HepG2 (cell line): ENCODE results near the gene NR3C2. TPM values are rescaled to one million over a fixed set of nuclear protein-coding genes. Genes with fewer than 3 reads are reported as not detected.

Experiments
- ATAC-seq: fragments of 200-7000 bp; cut with Tn5 transposase; 3 replicates; pipeline ENCODE4 v1.9.1; 2020; ENCODE audit warnings: mild to moderate bottlenecking, moderate library complexity
- BruUV-seq: library from RNA; stranded (reverse); fragments of 400-500 nt; replicated peaks from 2 replicates; lab custom pipeline; 2021; lab: Mats Ljungman, UMichigan
- CTCF ChIA-PET: fragments of 300-600 bp; formaldehyde crosslinking; extraction: SDS; loops from one replicate; lab custom pipeline; 2021; ENCODE audit warnings: low total read pairs, inconsistent platforms, low intra/inter-chr PET ratio; lab: Yijun Ruan, JAX
- POLR2A ChIA-PET: fragments of 350-600 bp; sonication (Branson Sonifier 250); formaldehyde crosslinking; loops from one replicate; lab custom pipeline; 2020; ENCODE audit warnings: antibody characterized with exemption, inconsistent platforms; lab: Yijun Ruan, JAX
- DNase-seq: peaks from one replicate; pipeline ENCODE4 v3.0.0-alpha.2; 2015; ENCODE audit warnings: low spot score
- FAIRE-seq: peaks from 3 replicates; lab custom pipeline; 2011; peaks lifted over from hg19 to GRCh38; lab: Jason Lieb, UNC
- H2AFZ ChIP-seq: one replicate; pipeline ENCODE4 v1.6.1; 2011; ENCODE audit warnings: low read length, inconsistent platforms
- H3K27ac ChIP-seq: fragments of 300-600 bp; 3 replicates; pipeline ENCODE4 v1.8.0; 2011; ENCODE audit warnings: mixed run types, mild to moderate bottlenecking, mixed read lengths, low read length, inconsistent platforms; ENCODE audit not compliant: insufficient read depth; ENCODE audit errors: extremely low read length
- H3K27me3 ChIP-seq, 2 experiments: fragments of 200-600 bp in 1 of 2; 2 replicates in 1 of 2; 3 replicates in 1 of 2; pipeline versions ENCODE4 v1.6.0 to v1.8.0; 2011; ENCODE audit warnings: low read length in 2 of 2, mild to moderate bottlenecking in 2 of 2, moderate library complexity in 2 of 2, inconsistent platforms in 1 of 2; ENCODE audit not compliant: insufficient read depth in 2 of 2, control insufficient read depth in 1 of 2
- H3K36me3 ChIP-seq, 2 experiments: fragments of 200-600 bp in 1 of 2; replicated peaks in 1 of 2; 2 replicates in 1 of 2; 3 replicates in 1 of 2; pipeline versions ENCODE4 v1.5.1 to v1.8.0; 2011; ENCODE audit warnings: low read length in 2 of 2, inconsistent platforms in 1 of 2; ENCODE audit not compliant: insufficient read depth in 2 of 2, control insufficient read depth in 1 of 2
- H3K4me1 ChIP-seq: 2 replicates; pipeline ENCODE4 v1.5.1; 2012; ENCODE audit warnings: low read length, inconsistent platforms; ENCODE audit not compliant: insufficient read depth
- H3K4me2 ChIP-seq: 2 replicates; pipeline ENCODE4 v1.6.0; 2011; ENCODE audit warnings: low read depth, low read length, inconsistent platforms
- H3K4me3 ChIP-seq, 3 experiments: fragments of 200-600 bp in 1 of 3; sonication (generic), shearing (Covaris generic) in 1 of 3; replicated peaks in 1 of 3; 2 replicates each; pipeline ENCODE4 v1.5.1; 2011 to 2016; ENCODE audit warnings: low read length in 3 of 3, inconsistent platforms in 2 of 3, low read depth in 2 of 3, mild to moderate bottlenecking in 2 of 3, control low read depth in 1 of 3, mixed read lengths in 1 of 3; ENCODE audit not compliant: insufficient read depth in 1 of 3
- H3K79me2 ChIP-seq: one replicate; pipeline ENCODE4 v1.6.1; 2011; ENCODE audit warnings: low read length, inconsistent platforms; ENCODE audit not compliant: insufficient read depth
- H3K9ac ChIP-seq: 2 replicates; pipeline ENCODE4 v1.6.0; 2011; ENCODE audit warnings: mild to moderate bottlenecking, low read depth, low read length, inconsistent platforms; ENCODE audit not compliant: insufficient read depth
- H3K9me3 ChIP-seq: 2 replicates; pipeline ENCODE4 v1.5.1; 2012; ENCODE audit warnings: mild to moderate bottlenecking, low read length
- H4K20me1 ChIP-seq: 2 replicates; pipeline ENCODE4 v1.6.0; 2011; ENCODE audit warnings: inconsistent platforms, mild to moderate bottlenecking, low read length, moderate library complexity; ENCODE audit not compliant: insufficient read depth
- AGO2 ChIP-seq: fragments of 200-400 bp; formaldehyde crosslinking; optimal IDR thresholded peaks from 2 replicates; pipeline ENCODE3; 2017; ENCODE audit warnings: mild to moderate bottlenecking, low read depth, low read length, moderate library complexity
- CBX5 ChIP-seq: sonication (generic); formaldehyde crosslinking; IDR thresholded peaks from 2 replicates; pipeline ENCODE4 v1.4.0; 2020; ENCODE audit warnings: missing genetic modification reagents, borderline replicate concordance
- CENPT ChIP-seq: sonication (generic); formaldehyde crosslinking; IDR thresholded peaks from 2 replicates; pipeline ENCODE4 v1.8.0; 2022; ENCODE audit warnings: low read depth, mild to moderate bottlenecking, moderate library complexity, missing genetic modification reagents
- GFI1 ChIP-seq: sonication (generic); formaldehyde crosslinking; IDR thresholded peaks from 2 replicates; pipeline ENCODE4 v1.5.0; 2020; ENCODE audit warnings: missing genetic modification reagents, mild to moderate bottlenecking, borderline replicate concordance
- HMGA1 ChIP-seq: sonication (generic); formaldehyde crosslinking; conservative IDR thresholded peaks from 2 replicates; pipeline ENCODE4 v1.4.0; 2020; ENCODE audit warnings: missing genetic modification reagents
- KDM1A ChIP-seq: IDR thresholded peaks from 2 replicates; pipeline ENCODE4 v1.6.1; 2016; ENCODE audit warnings: missing compliant biosample characterization
- KDM6A ChIP-seq: IDR thresholded peaks from 2 replicates; pipeline ENCODE4 v1.6.1; 2016; ENCODE audit warnings: low read depth
- KMT2A ChIP-seq: sonication (generic); formaldehyde crosslinking; IDR thresholded peaks from 2 replicates; pipeline ENCODE4 v1.4.0; 2020; ENCODE audit warnings: missing genetic modification reagents
- MEF2D ChIP-seq: sonication (generic); formaldehyde crosslinking; IDR thresholded peaks from 2 replicates; pipeline ENCODE4 v1.5.1; 2020; ENCODE audit warnings: mild to moderate bottlenecking, missing genetic modification reagents
- PAF1 ChIP-seq: IDR thresholded peaks from 2 replicates; pipeline ENCODE4 v1.6.1; 2016; ENCODE audit warnings: missing genetic modification reagents, missing compliant biosample characterization
- PLRG1 ChIP-seq: fragments of 450-650 bp; conservative IDR thresholded peaks from 2 replicates; pipeline ENCODE4 v1.6.1; 2016
- POLR2AphosphoS5 ChIP-seq: IDR thresholded peaks from 2 replicates; pipeline ENCODE4 v1.6.1; 2012; ENCODE audit warnings: low read depth, low read length
- SPEN ChIP-seq: sonication (generic); formaldehyde crosslinking; IDR thresholded peaks from 2 replicates; pipeline ENCODE4 v1.5.1; 2020; ENCODE audit warnings: low read depth, mild to moderate bottlenecking, missing genetic modification reagents
- ZBTB7B ChIP-seq: sonication (generic); formaldehyde crosslinking; IDR thresholded peaks from 2 replicates; pipeline ENCODE4 v1.4.0; 2020; ENCODE audit warnings: missing genetic modification reagents
- ZNF510 ChIP-seq: sonication (generic); formaldehyde crosslinking; IDR thresholded peaks from 2 replicates; pipeline ENCODE4 v1.4.0; 2020; ENCODE audit warnings: low read depth, mild to moderate bottlenecking, missing genetic modification reagents
- ZNF549 ChIP-seq: sonication (generic); formaldehyde crosslinking; IDR thresholded peaks from 2 replicates; pipeline ENCODE4 v1.5.0; 2020; ENCODE audit warnings: missing genetic modification reagents
- ZNF775 ChIP-seq: sonication (generic); formaldehyde crosslinking; IDR thresholded peaks from 2 replicates; pipeline ENCODE4 v1.4.0; 2020; ENCODE audit warnings: missing genetic modification reagents, mild to moderate bottlenecking, moderate library complexity, borderline replicate concordance
- ZNF792 ChIP-seq: IDR thresholded peaks from 2 replicates; pipeline ENCODE4 v1.6.1; 2016
- WGBS: methylation state at CpG from one replicate; pipeline ENCODE4 v1.1.6; 2017; ENCODE audit warnings: low lambda C conversion rate; 5-methylcytosine and 5-hydroxymethylcytosine counted together
- in situ Hi-C: cut with HindIII; loops from 2 replicates; pipeline ENCODE4 v1.10.0; 2017; ENCODE audit warnings: low pct_unique_long_range_greater_than_20kb; ENCODE audit not compliant: extremely low pct_ligation_motif_present
- intact Hi-C: fragments of 100-400 bp; cut with micrococcal nuclease; formaldehyde crosslinking; loops from one replicate; pipeline ENCODE4 v1.10.0; 2022; ENCODE audit not compliant: unreplicated experiment
- polyA plus RNA-seq, 8 experiments: library from polyadenylated mRNA; depleted of rRNA in 3 of 8; stranded (reverse) in 7 of 8; unstranded in 1 of 8; fragments of >200 nt; fragmentation: Illumina TruSeq in 4 of 8; extraction: Trizol in 4 of 8; gene quantifications; 2 replicates each; pipeline versions ENCODE4 v1.2.1 to v1.2.3, GENCODE V29; 2011 to 2016; ENCODE audit warnings: low read depth in 4 of 8, missing spikeins in 1 of 8, mixed read lengths in 1 of 8; ENCODE audit not compliant: insufficient read depth in 1 of 8
- total RNA-seq, 5 experiments: library from RNA; depleted of rRNA; stranded (reverse); fragments of >200 nt; fragmentation: Illumina TruSeq; extraction: Trizol; gene quantifications; 2 replicates each; pipeline ENCODE4 v1.2.3, GENCODE V29; 2016; ENCODE audit warnings: low read depth in 1 of 5
- TF ChIP-seq, protein P1 (sequence below): sonication (generic); formaldehyde crosslinking; IDR thresholded peaks from 2 replicates; pipeline ENCODE4 v1.4.0; 2020; ENCODE audit warnings: missing genetic modification reagents
- TF ChIP-seq, protein P2 (sequence below): sonication (generic); formaldehyde crosslinking; IDR thresholded peaks from 2 replicates; pipeline ENCODE4 v1.8.0; 2022; ENCODE audit warnings: mild to moderate bottlenecking, missing genetic modification reagents, moderate library complexity
- TF ChIP-seq, protein P3 (sequence below): sonication (generic); formaldehyde crosslinking; IDR thresholded peaks from 2 replicates; pipeline ENCODE4 v1.5.0; 2020; ENCODE audit warnings: missing genetic modification reagents, mild to moderate bottlenecking, borderline replicate concordance
- TF ChIP-seq, protein P4 (sequence below): sonication (generic); formaldehyde crosslinking; IDR thresholded peaks from 2 replicates; pipeline ENCODE4 v1.4.0; 2020; ENCODE audit warnings: mild to moderate bottlenecking, low read depth, missing genetic modification reagents

NR3C2 gene
- total and polyA plus RNA-seq, 2 of the 13 experiments (the other 11 are each of a cell fraction or from before 2014, with no cell fraction given): 0.26 to 0.46 TPM

DNA sequence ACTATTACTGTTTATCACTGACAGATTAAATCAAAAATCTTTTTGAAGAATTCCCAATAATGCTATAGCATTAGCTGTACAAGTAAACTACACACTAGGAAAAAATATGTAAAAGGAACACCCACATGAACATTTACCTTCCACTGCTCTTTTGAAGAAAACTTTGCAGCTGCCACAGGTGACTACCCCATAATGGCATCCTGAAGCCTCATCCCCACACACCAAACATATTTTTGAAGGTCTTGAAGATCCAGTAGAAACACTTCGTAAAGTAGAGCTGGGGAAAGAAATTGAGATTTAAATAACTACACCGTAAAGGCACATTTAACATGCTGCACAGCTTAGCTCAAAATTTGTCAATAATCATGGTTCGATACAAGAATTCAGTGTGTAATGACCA, 182.4 kb downstream of the NR3C2 start:
- 30% methylated on average over 3 of the region's 3 CpGs for WGBS
- intact Hi-C loops: no loop called here
- FAIRE-seq: no peak

DNA sequence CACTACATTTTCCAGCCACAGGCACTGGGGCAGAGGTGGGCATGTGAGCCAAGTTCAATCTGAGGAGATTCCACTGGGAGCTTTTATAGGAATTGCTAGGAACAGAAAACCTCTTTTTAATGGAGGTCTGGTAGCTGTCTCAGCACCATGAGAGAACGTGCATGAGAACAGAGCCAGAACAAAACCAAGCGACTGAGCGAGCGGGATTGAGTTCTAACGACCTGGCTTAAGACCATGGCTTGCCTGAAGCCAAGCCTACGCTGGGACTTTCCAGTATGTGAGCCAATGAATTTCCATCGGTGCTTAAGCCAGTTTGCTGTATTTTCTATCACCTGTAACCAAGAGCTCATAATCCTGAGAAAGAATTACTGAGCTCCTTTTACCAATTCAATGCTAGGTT, 183.7 kb downstream of the NR3C2 start:
- no peaks in the 10 kb centered on the region for H3K9me3 ChIP-seq
- POLR2A ChIA-PET: no interaction called here
- no peak for TF ChIP-seq SPEN (CRISPR knock-in tag)
- no peak for TF ChIP-seq KDM6A (CRISPR knock-in tag)
- TF ChIP-seq, protein P1, sequence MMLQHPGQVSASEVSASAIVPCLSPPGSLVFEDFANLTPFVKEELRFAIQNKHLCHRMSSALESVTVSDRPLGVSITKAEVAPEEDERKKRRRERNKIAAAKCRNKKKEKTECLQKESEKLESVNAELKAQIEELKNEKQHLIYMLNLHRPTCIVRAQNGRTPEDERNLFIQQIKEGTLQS: no peak
- TF ChIP-seq, protein P2, sequence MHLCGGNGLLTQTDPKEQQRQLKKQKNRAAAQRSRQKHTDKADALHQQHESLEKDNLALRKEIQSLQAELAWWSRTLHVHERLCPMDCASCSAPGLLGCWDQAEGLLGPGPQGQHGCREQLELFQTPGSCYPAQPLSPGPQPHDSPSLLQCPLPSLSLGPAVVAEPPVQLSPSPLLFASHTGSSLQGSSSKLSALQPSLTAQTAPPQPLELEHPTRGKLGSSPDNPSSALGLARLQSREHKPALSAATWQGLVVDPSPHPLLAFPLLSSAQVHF (CRISPR knock-in tag): no peak
- TF ChIP-seq, protein P3, sequence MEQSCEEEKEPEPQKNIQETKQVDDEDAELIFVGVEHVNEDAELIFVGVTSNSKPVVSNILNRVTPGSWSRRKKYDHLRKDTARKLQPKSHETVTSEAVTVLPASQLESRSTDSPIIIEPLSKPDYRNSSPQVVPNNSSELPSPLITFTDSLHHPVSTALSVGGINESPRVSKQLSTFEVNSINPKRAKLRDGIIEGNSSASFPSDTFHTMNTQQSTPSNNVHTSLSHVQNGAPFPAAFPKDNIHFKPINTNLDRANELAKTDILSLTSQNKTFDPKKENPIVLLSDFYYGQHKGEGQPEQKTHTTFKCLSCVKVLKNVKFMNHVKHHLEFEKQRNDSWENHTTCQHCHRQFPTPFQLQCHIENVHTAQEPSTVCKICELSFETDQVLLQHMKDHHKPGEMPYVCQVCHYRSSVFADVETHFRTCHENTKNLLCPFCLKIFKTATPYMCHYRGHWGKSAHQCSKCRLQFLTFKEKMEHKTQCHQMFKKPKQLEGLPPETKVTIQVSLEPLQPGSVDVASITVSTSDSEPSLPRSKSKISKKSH (CRISPR knock-in tag): no peak
- TF ChIP-seq POLR2AphosphoS5: no peak
- TF ChIP-seq CBX5 (CRISPR knock-in tag): no peak
- no peak for TF ChIP-seq HMGA1 (CRISPR knock-in tag)
- TF ChIP-seq GFI1 (CRISPR knock-in tag): no peak
- TF ChIP-seq ZNF549 (CRISPR knock-in tag): no peak
- no peak for TF ChIP-seq ZNF510 (CRISPR knock-in tag)
- TF ChIP-seq PLRG1: no peak
- TF ChIP-seq KDM1A: no peak
- no peak for TF ChIP-seq ZNF792
- no peak for TF ChIP-seq AGO2
- no peak for TF ChIP-seq ZBTB7B (CRISPR knock-in tag)
- TF ChIP-seq, all 625 proteins: peak for 0
- no peak overlapping the region for H3K4me2 ChIP-seq
- BruUV-seq: no TSS peak
- no peak overlapping the region for H3K27ac ChIP-seq
- CTCF ChIA-PET: no interaction called here
- intact Hi-C loops (no loop called here), in situ Hi-C loops (no loop called here)
- H3K36me3 ChIP-seq: no peaks in the 10 kb centered on the region
- ATAC-seq: no peak
- DNase-seq: no peak
- H3K4me3 ChIP-seq: no peak overlapping the region
- 48% methylated on average over 7 of the region's 7 CpGs for WGBS
- H3K4me1 ChIP-seq: 0 out of 2 replicates have a peak, but pooled peaks cover 4% of the 10 kb centered on the region
- no peaks in the 10 kb centered on the region for H4K20me1 ChIP-seq
- H3K9ac ChIP-seq: no peak overlapping the region
- no peaks in the 10 kb centered on the region for H3K79me2 ChIP-seq
- H3K27me3 ChIP-seq: no peaks in the 10 kb centered on the region
- no peak for FAIRE-seq
- no peak overlapping the region for H2AFZ ChIP-seq

More for the DNA sequence above, 182.4 kb downstream of the NR3C2 start:
- no peak overlapping the region for H3K4me2 ChIP-seq
- BruUV-seq: no TSS peak
- DNase-seq (no peak), ATAC-seq (no peak)
- H3K4me1 ChIP-seq: no peaks in the 10 kb centered on the region
- CTCF ChIA-PET: no interaction called here
- H3K4me3 ChIP-seq: no peak overlapping the region
- no peaks in the 10 kb centered on the region for H3K36me3 ChIP-seq
- POLR2A ChIA-PET: no interaction called here
- no peaks in the 10 kb centered on the region for H3K9me3 ChIP-seq
- no peak overlapping the region for H3K9ac ChIP-seq
- H3K79me2 ChIP-seq: no peaks in the 10 kb centered on the region
- no peak overlapping the region for H2AFZ ChIP-seq
- TF ChIP-seq, protein P4, sequence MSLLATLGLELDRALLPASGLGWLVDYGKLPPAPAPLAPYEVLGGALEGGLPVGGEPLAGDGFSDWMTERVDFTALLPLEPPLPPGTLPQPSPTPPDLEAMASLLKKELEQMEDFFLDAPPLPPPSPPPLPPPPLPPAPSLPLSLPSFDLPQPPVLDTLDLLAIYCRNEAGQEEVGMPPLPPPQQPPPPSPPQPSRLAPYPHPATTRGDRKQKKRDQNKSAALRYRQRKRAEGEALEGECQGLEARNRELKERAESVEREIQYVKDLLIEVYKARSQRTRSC (CRISPR knock-in tag): no peak
- TF ChIP-seq PAF1 (CRISPR knock-in tag) (no peak), KMT2A (CRISPR knock-in tag) (no peak), MEF2D (CRISPR knock-in tag) (no peak), ZNF775 (CRISPR knock-in tag) (no peak), CENPT (CRISPR knock-in tag) (no peak)
- no peaks in the 10 kb centered on the region for H3K27me3 ChIP-seq
- in situ Hi-C loops: no loop called here
- no peak overlapping the region for H3K27ac ChIP-seq
- H4K20me1 ChIP-seq: no peaks in the 10 kb centered on the region
